ENCODE measurements around the gene MFSD6. TPM values are rescaled to one million over a fixed set of nuclear protein-coding genes. Genes with fewer than 3 reads are reported as not detected.

Gene MFSD6
- total RNA-seq, 1 donor from 2014 or later, result 21.5 TPM

- Mint-ChIP-seq H3K27ac (no peak overlapping the region), H3K36me3 (ENCODE audit: low read depth) (peaks cover 2% of the 10 kb centered on the region), H3K9me3 (no peaks in the 10 kb centered on the region), H3K4me1 (peaks cover 24% of the 10 kb centered on the region), H3K27me3 (no peaks in the 10 kb centered on the region), H3K4me3 (no peak overlapping the region)
- ChIA-PET POLR2A (no interaction called here), CTCF (no interaction called here)
- ATAC-seq (ENCODE audit: low read depth), result no peak
- no peak for TF ChIP-seq CTCF (IDR thresholded peaks at IDR 0.05)
- no peak for DNase-seq
- intact Hi-C loops (cut with micrococcal nuclease), result no loop called here
Observed at GRCh38 chr2:190362894-190363293, 45.3 kb upstream of the MFSD6 start.

GRCh38 chr2:190365499-190366204 lies 42.5 kb upstream of the MFSD6 start:
- ChIA-PET CTCF (interaction anchor here (1.1 kb wide), 1 partner anchor 705 kb away, joined by 3 read pairs; no protein-coding TSS in a partner anchor), POLR2A (no interaction called here)
- H3K4me3 Mint-ChIP-seq, result no peak overlapping the region
- DNase-seq, result no peak
- peaks cover 18% of the 10 kb centered on the region for H3K36me3 Mint-ChIP-seq (ENCODE audit: low read depth)
- peaks cover 10% of the 10 kb centered on the region for H3K4me1 Mint-ChIP-seq
- no peak for TF ChIP-seq CTCF (IDR thresholded peaks at IDR 0.05)
- intact Hi-C loops (cut with micrococcal nuclease), result no loop called here
- no peak overlapping the region for H3K27ac Mint-ChIP-seq
- ATAC-seq (ENCODE audit: low read depth), result no peak
- H3K27me3 Mint-ChIP-seq, result no peaks in the 10 kb centered on the region
- no peaks in the 10 kb centered on the region for H3K9me3 Mint-ChIP-seq

- Mint-ChIP-seq H3K9me3 (no peaks in the 10 kb centered on the region), H3K36me3 (ENCODE audit: low read depth) (peaks cover 24% of the 10 kb centered on the region), H3K27me3 (no peaks in the 10 kb centered on the region), H3K27ac (no peak overlapping the region), H3K4me3 (no peak overlapping the region), H3K4me1 (peaks cover 6% of the 10 kb centered on the region)
- CTCF ChIA-PET, result no interaction called here
- intact Hi-C loops (cut with micrococcal nuclease), result no loop called here
- TF ChIP-seq CTCF (IDR thresholded peaks at IDR 0.05), result no peak
- ATAC-seq (ENCODE audit: low read depth) (no peak), DNase-seq (no peak)
- POLR2A ChIA-PET, result no interaction called here
Observed at GRCh38 chr2:190366248-190366753, 41.9 kb upstream of the MFSD6 start.

- Mint-ChIP-seq H3K4me1 (peaks cover 3% of the 10 kb centered on the region), H3K27me3 (no peaks in the 10 kb centered on the region), H3K9me3 (no peaks in the 10 kb centered on the region), H3K4me3 (no peak overlapping the region), H3K27ac (no peak overlapping the region), H3K36me3 (ENCODE audit: low read depth) (peaks cover 24% of the 10 kb centered on the region)
- ChIA-PET POLR2A (no interaction called here), CTCF (interaction anchor here (1.1 kb wide), 1 partner anchor 313 kb away, joined by 3 read pairs; no protein-coding TSS in a partner anchor)
- ATAC-seq (ENCODE audit: low read depth) (no peak), DNase-seq (no peak)
- no peak for TF ChIP-seq CTCF (IDR thresholded peaks at IDR 0.05)
- intact Hi-C loops (cut with micrococcal nuclease), result no loop called here
Observed at GRCh38 chr2:190367091-190367490, 41.1 kb upstream of the MFSD6 start.

- H3K4me3 Mint-ChIP-seq, result no peak overlapping the region
- POLR2A ChIA-PET, result no interaction called here
- no peaks in the 10 kb centered on the region for H3K4me1 Mint-ChIP-seq
- intact Hi-C loops (cut with micrococcal nuclease), result loop anchor here (5.0 kb wide), 1 partner anchor 187 kb away; a partner anchor contains a TSS
- no peak for ATAC-seq (ENCODE audit: low read depth)
- no peak overlapping the region for H3K27ac Mint-ChIP-seq
- H3K9me3 Mint-ChIP-seq, result no peaks in the 10 kb centered on the region
- no peak for DNase-seq
- H3K27me3 Mint-ChIP-seq, result no peaks in the 10 kb centered on the region
- CTCF ChIA-PET, result interaction anchor here (1.1 to 2.6 kb wide), 3 partner anchors 9 to 286 kb away, joined by 3 to 13 read pairs (median 4); no protein-coding TSS in a partner anchor
- peaks cover 24% of the 10 kb centered on the region for H3K36me3 Mint-ChIP-seq (ENCODE audit: low read depth)
- TF ChIP-seq CTCF (IDR thresholded peaks at IDR 0.05), result no peak
Observed at GRCh38 chr2:190369635-190370034, 38.5 kb upstream of the MFSD6 start.
